Upper lobe of left lung (tissue), 6 donors: ENCODE measurements around the gene CFTR. TPM values are rescaled to one million over a fixed set of nuclear protein-coding genes. Genes with fewer than 3 reads are reported as not detected.

Experiments used
- ATAC-seq, 2 donors: fragments of 200-7000 bp; cut with Tn5 transposase; one replicate each; pipeline ENCODE4 v1.9.1; 2022; ENCODE audit warnings: mild to moderate bottlenecking in 2 of 2, moderate library complexity in 2 of 2; ENCODE audit not compliant: low FRiP score in 2 of 2
- DNase-seq, 2 donors: peaks; one replicate each; pipeline ENCODE4 v3.0.0-alpha.2; 2019 to 2020
- H3K27ac ChIP-seq, 4 donors: fragments of 200-600 bp; sonication (generic); one replicate each; pipeline ENCODE4 v1.5.1; 2016 to 2019
- H3K27me3 ChIP-seq, 4 donors: fragments of 200-600 bp; sonication (generic); one replicate each; pipeline ENCODE4 v1.5.1; 2017 to 2019
- H3K36me3 ChIP-seq, 4 donors: fragments of 200-600 bp; sonication (generic); one replicate each; pipeline ENCODE4 v1.5.1; 2016 to 2019
- H3K4me1 ChIP-seq, 4 donors: fragments of 200-600 bp; sonication (generic); one replicate each; pipeline ENCODE4 v1.5.1; 2018 to 2019
- H3K4me3 ChIP-seq, 4 donors: fragments of 200-600 bp; sonication (generic); one replicate each; pipeline ENCODE4 v1.5.1; 2017 to 2019; ENCODE audit warnings: mild to moderate bottlenecking in 2 of 4, moderate library complexity in 1 of 4
- H3K9me3 ChIP-seq, 4 donors: fragments of 200-600 bp; sonication (generic); one replicate each; pipeline ENCODE4 v1.5.1; 2018 to 2019
- CTCF ChIP-seq, 6 experiments: fragments of 450-650 bp in 4 of 6; fragments of 200-600 bp in 2 of 6; sonication (generic) in 2 of 6; IDR thresholded peaks; one replicate each; pipeline ENCODE4 v1.5.1; 2016 to 2019; ENCODE audit warnings: antibody characterized with exemption in 6 of 6
- EP300 ChIP-seq, 4 donors: sonication (generic); formaldehyde crosslinking; IDR thresholded peaks; one replicate each; pipeline ENCODE4 v1.5.1; 2017; ENCODE audit warnings: antibody characterized with exemption in 4 of 4, control low read depth in 2 of 4
- POLR2A ChIP-seq, 4 donors: fragments of 450-650 bp; IDR thresholded peaks; one replicate each; pipeline ENCODE4 v1.5.1; 2016 to 2017; ENCODE audit warnings: antibody characterized with exemption in 4 of 4, mild to moderate bottlenecking in 2 of 4
- POLR2AphosphoS5 ChIP-seq, 2 donors: sonication (generic); formaldehyde crosslinking; IDR thresholded peaks; one replicate each; pipeline ENCODE4 v1.5.1; 2017; ENCODE audit warnings: antibody characterized with exemption in 2 of 2
- WGBS, 2 donors: methylation state at CpG; one replicate each; pipeline ENCODE4 v1.1.5; 2017 to 2018; 5-methylcytosine and 5-hydroxymethylcytosine counted together
- total RNA-seq, 6 donors: library from RNA; depleted of rRNA in 4 of 6; stranded (reverse); fragments of >200 nt in 4 of 6; gene quantifications; one replicate each; pipeline versions ENCODE4 v1.1.0 to v1.2.1, GENCODE V29; 2016 to 2021
- donor health status: DM: no; HTN: no; CAD: no; lungs with moderate emphysema.
- donor health status: DM: no; HTN: yes; CAD: no; lungs with severe emphysema.

CFTR gene
- total RNA-seq, 6 donors from 2014 or later: 4.2 to 36.7 (median 24.8) TPM

DNA sequence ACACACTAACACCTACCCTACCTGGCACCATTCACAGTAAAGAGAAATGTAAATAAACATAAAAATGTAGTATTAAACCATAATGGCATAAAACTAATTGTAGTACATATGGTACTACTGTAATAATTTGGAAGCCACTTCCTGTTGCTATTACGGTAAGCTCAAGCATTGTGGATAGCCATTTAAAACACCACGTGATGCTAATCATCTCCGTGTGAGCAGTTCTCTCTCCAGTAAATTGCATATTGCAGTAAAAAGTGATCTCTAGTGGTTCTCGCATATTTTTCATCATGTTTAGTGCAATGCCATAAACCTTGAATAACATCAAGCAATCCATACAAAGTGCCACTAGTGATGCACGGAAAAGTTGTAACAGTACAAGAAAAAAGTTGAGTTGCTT is 75.4 kb downstream of the CFTR start:
- no peak overlapping the region for H3K27ac ChIP-seq
- ATAC-seq: no peak
- no peak overlapping the region for H3K4me3 ChIP-seq
- H3K36me3 ChIP-seq: no peaks in the 10 kb centered on the region
- TF ChIP-seq EP300 (IDR thresholded peaks at IDR 0.05) (no peak), POLR2A (IDR thresholded peaks at IDR 0.05) (no peak)
- DNase-seq: no peak
- no peaks in the 10 kb centered on the region for H3K4me1 ChIP-seq
- no peaks in the 10 kb centered on the region for H3K9me3 ChIP-seq
- no peaks in the 10 kb centered on the region for H3K27me3 ChIP-seq
- WGBS, 2 donors: 79 to 83% methylated on average over 5 of the region's 5 CpGs

GRCh38 chr7:117559391-117559790 is 79.6 kb downstream of the CFTR start:
- DNase-seq (no peak), ATAC-seq (no peak)
- Histone ChIP-seq H3K36me3 (no peaks in the 10 kb centered on the region), H3K9me3 (no peaks in the 10 kb centered on the region), H3K4me3 (no peak overlapping the region), H3K27me3 (no peaks in the 10 kb centered on the region), H3K4me1 (no peaks in the 10 kb centered on the region), H3K27ac (no peak overlapping the region)
- TF ChIP-seq CTCF (IDR thresholded peaks at IDR 0.05) (no peak), POLR2A (IDR thresholded peaks at IDR 0.05) (no peak)
- WGBS, 2 donors: 95% methylated on average over 3 of the region's 3 CpGs

DNA sequence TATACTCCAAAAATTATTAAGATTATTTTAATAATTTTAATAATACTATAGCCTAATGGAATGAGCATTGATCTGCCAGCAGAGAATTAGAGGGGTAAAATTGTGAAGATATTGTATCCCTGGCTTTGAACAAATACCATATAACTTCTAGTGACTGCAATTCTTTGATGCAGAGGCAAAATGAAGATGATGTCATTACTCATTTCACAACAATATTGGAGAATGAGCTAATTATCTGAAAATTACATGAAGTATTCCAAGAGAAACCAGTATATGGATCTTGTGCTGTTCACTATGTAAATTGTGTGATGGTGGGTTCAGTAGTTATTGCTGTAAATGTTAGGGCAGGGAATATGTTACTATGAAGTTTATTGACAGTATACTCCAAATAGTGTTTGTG is 80.2 kb downstream of the CFTR start:
- Histone ChIP-seq H3K4me1 (peaks cover 0 to 3% (median 0%) of the 10 kb centered on the region in 4 donors), H3K4me3 (no peak overlapping the region), H3K36me3 (no peaks in the 10 kb centered on the region), H3K27me3 (no peaks in the 10 kb centered on the region), H3K9me3 (no peaks in the 10 kb centered on the region), H3K27ac (no peak overlapping the region)
- DNase-seq (no peak), ATAC-seq (no peak)
- TF ChIP-seq POLR2AphosphoS5 (IDR thresholded peaks at IDR 0.05) (no peak), EP300 (IDR thresholded peaks at IDR 0.05) (no peak), POLR2A (IDR thresholded peaks at IDR 0.05) (no peak), CTCF (IDR thresholded peaks at IDR 0.05) (no peak)

DNA sequence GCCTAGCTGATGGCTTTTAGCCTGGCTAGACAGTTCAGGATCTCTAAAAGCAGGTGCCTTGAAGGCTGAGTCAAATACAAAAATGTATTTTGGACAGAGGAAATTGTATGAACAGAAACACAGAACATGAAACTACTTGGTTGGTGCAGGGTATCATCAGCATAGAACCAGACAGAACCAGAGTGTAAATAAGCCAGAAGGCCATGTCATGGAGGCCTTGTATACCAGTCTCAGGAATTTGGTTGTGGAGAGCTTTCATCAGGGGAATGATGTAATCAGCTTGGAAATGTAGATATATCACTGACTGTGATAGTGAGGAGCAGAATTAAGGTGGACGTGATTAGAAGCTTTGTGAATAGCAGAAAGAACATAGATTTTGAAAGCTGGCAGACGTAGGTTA is 82.9 kb downstream of the CFTR start:
- WGBS, 2 donors: 80 to 83% methylated on average over 2 of the region's 2 CpGs
- Histone ChIP-seq H3K4me3 (no peak overlapping the region), H3K9me3 (no peaks in the 10 kb centered on the region), H3K27ac (no peak overlapping the region), H3K27me3 (no peaks in the 10 kb centered on the region), H3K36me3 (no peaks in the 10 kb centered on the region), H3K4me1 (peaks cover 0 to 4% (median 0%) of the 10 kb centered on the region in 4 donors)
- ATAC-seq (no peak), DNase-seq (no peak)
- TF ChIP-seq POLR2AphosphoS5 (IDR thresholded peaks at IDR 0.05) (no peak), POLR2A (IDR thresholded peaks at IDR 0.05) (no peak)

- Histone ChIP-seq H3K27ac (no peak overlapping the region), H3K4me3 (no peak overlapping the region)
- 43 to 49% methylated on average over 3 of the region's 3 CpGs for WGBS, 2 donors
These were observed 84.3 kb downstream of the CFTR start for GRCh38 chr7:117564080-117564479.

More at GRCh38 chr7:117564080-117564479, 84.3 kb downstream of the CFTR start:
- TF ChIP-seq POLR2A (IDR thresholded peaks at IDR 0.05) (no peak), EP300 (IDR thresholded peaks at IDR 0.05) (no peak), POLR2AphosphoS5 (IDR thresholded peaks at IDR 0.05) (no peak), CTCF (IDR thresholded peaks at IDR 0.05) (no peak)
- DNase-seq: no peak
- no peak for ATAC-seq
- no peaks in the 10 kb centered on the region for H3K9me3 ChIP-seq
- H3K4me1 ChIP-seq: peaks cover 0 to 4% (median 0%) of the 10 kb centered on the region in 4 donors
- no peaks in the 10 kb centered on the region for H3K36me3 ChIP-seq
- no peaks in the 10 kb centered on the region for H3K27me3 ChIP-seq
